ENCODE measurements around the gene POU6F2. TPM values are rescaled to one million over a fixed set of nuclear protein-coding genes. Genes with fewer than 3 reads are reported as not detected.

The POU6F2 gene
- total RNA-seq, 1 donor from 2014 or later = 0.44 TPM

DNA sequence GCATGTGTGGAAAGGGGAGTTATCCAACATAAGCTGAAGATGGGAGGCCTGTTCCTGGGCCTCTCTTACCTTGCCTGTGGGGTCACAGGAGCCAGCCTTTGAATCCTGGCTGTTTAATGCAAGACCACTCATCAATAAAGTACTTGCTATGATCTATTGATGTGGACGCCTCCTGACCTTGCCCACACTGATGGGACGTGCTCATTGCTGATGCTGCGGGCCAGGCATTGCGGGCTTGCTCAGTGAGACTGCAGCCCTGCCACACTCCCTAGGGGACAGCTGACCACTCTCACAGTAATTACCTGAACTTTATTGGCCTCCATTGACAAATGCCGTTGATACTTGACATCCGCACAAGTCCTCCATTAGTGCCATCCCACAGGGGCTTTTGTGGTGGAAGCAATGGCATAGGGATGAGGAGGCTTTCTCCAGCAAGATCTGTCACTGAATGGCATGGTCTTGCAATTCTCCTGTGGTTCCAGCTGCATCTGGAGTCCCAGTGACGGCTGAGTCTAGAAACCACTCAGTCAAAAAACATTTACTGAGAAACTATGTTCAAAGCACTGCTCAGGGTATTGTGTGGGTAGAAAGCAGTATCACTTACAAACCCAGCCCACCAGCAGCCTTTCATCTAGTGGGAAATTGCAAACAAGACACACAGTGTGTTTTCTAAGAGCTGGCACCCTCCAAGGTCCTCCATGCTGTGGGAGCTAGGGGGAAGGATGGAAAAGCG lies 453.4 kb downstream of the POU6F2 start:
- intact Hi-C loops (cut with micrococcal nuclease) = no loop called here
- TF ChIP-seq, protein P1, sequence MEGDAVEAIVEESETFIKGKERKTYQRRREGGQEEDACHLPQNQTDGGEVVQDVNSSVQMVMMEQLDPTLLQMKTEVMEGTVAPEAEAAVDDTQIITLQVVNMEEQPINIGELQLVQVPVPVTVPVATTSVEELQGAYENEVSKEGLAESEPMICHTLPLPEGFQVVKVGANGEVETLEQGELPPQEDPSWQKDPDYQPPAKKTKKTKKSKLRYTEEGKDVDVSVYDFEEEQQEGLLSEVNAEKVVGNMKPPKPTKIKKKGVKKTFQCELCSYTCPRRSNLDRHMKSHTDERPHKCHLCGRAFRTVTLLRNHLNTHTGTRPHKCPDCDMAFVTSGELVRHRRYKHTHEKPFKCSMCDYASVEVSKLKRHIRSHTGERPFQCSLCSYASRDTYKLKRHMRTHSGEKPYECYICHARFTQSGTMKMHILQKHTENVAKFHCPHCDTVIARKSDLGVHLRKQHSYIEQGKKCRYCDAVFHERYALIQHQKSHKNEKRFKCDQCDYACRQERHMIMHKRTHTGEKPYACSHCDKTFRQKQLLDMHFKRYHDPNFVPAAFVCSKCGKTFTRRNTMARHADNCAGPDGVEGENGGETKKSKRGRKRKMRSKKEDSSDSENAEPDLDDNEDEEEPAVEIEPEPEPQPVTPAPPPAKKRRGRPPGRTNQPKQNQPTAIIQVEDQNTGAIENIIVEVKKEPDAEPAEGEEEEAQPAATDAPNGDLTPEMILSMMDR (IDR thresholded peaks at IDR 0.05; ENCODE audit: borderline replicate concordance) = no peak
- Histone ChIP-seq H3K4me1 (no peaks in the 10 kb centered on the region), H3K9me3 (replicated peaks) (peaks cover 9% of the 10 kb centered on the region), H3K27ac (replicated peaks) (no peak overlapping the region), H3K36me3 (no peaks in the 10 kb centered on the region), H3K4me3 (no peak overlapping the region), H3K27me3 (ENCODE audit: low read depth) (peaks cover 8% of the 10 kb centered on the region)
- no peak for DNase-seq

- intact Hi-C loops (cut with micrococcal nuclease) = no loop called here
- Histone ChIP-seq H3K27ac (replicated peaks) (no peak overlapping the region), H3K4me1 (no peaks in the 10 kb centered on the region), H3K9me3 (replicated peaks) (peaks cover 10% of the 10 kb centered on the region), H3K36me3 (no peaks in the 10 kb centered on the region), H3K27me3 (ENCODE audit: low read depth) (peaks cover 8% of the 10 kb centered on the region), H3K4me3 (no peak overlapping the region)
- TF ChIP-seq, protein P1 (IDR thresholded peaks at IDR 0.05; ENCODE audit: borderline replicate concordance) = no peak
- no peak for DNase-seq
These were observed 454.7 kb downstream of the POU6F2 start for GRCh38 chr7:39432368-39432767.

GRCh38 chr7:39432807-39433416 lies 455.2 kb downstream of the POU6F2 start:
- intact Hi-C loops (cut with micrococcal nuclease) = no loop called here
- Histone ChIP-seq H3K36me3 (no peaks in the 10 kb centered on the region), H3K27me3 (ENCODE audit: low read depth) (peaks cover 8% of the 10 kb centered on the region), H3K4me1 (no peaks in the 10 kb centered on the region), H3K4me3 (no peak overlapping the region), H3K9me3 (replicated peaks) (peaks cover 10% of the 10 kb centered on the region), H3K27ac (replicated peaks) (no peak overlapping the region)
- no peak for DNase-seq
- TF ChIP-seq, protein P1 (IDR thresholded peaks at IDR 0.05; ENCODE audit: borderline replicate concordance) = no peak

- Histone ChIP-seq H3K4me3 (no peak overlapping the region), H3K9me3 (replicated peaks) (peaks cover 10% of the 10 kb centered on the region), H3K27ac (replicated peaks) (no peak overlapping the region), H3K4me1 (no peaks in the 10 kb centered on the region), H3K27me3 (ENCODE audit: low read depth) (peaks cover 8% of the 10 kb centered on the region), H3K36me3 (no peaks in the 10 kb centered on the region)
- intact Hi-C loops (cut with micrococcal nuclease) = no loop called here
- no peak for DNase-seq
- TF ChIP-seq, protein P1 (IDR thresholded peaks at IDR 0.05; ENCODE audit: borderline replicate concordance) = no peak
These were observed 455.8 kb downstream of the POU6F2 start for GRCh38 chr7:39433550-39433949.

- Histone ChIP-seq H3K36me3 (no peaks in the 10 kb centered on the region), H3K9me3 (replicated peaks) (peaks cover 10% of the 10 kb centered on the region), H3K4me3 (no peak overlapping the region), H3K4me1 (no peaks in the 10 kb centered on the region), H3K27me3 (ENCODE audit: low read depth) (peaks cover 8% of the 10 kb centered on the region), H3K27ac (replicated peaks) (no peak overlapping the region)
- intact Hi-C loops (cut with micrococcal nuclease) = no loop called here
- DNase-seq = no peak
- TF ChIP-seq, protein P1 (IDR thresholded peaks at IDR 0.05; ENCODE audit: borderline replicate concordance) = no peak
These were observed 456.3 kb downstream of the POU6F2 start for GRCh38 chr7:39434012-39434411.
